Ascending aorta (tissue), 2 donors: Measurements from ENCODE around the gene FZD2. TPM values are rescaled to one million over a fixed set of nuclear protein-coding genes. Genes with fewer than 3 reads are reported as not detected.
"Not testable (repeated sequence)": the region's sequence is repeated elsewhere in the genome, so short reads cannot be mapped to it uniquely, and the experiment has no call there.

Source experiments
- DNase-seq, 2 donors: peaks; one replicate each; pipeline ENCODE4 v3.0.0-alpha.2; 2019; ENCODE audit warnings: low spot score in 2 of 2
- H3K27ac ChIP-seq, 2 donors: fragments of 200-600 bp; sonication (generic); one replicate each; pipeline ENCODE4 v1.5.1; 2016 to 2017; ENCODE audit warnings: mild to moderate bottlenecking in 1 of 2
- H3K27me3 ChIP-seq: fragments of 200-600 bp; sonication (generic); one replicate; pipeline ENCODE4 v1.5.1; 2017
- H3K36me3 ChIP-seq, 2 donors: fragments of 200-600 bp; sonication (generic); one replicate each; pipeline ENCODE4 v1.5.1; 2016
- H3K4me1 ChIP-seq, 2 donors: fragments of 200-600 bp; sonication (generic); one replicate each; pipeline ENCODE4 v1.5.1; 2016 to 2017; ENCODE audit warnings: mild to moderate bottlenecking in 1 of 2
- H3K4me3 ChIP-seq, 2 donors: fragments of 200-600 bp; sonication (generic); one replicate each; pipeline ENCODE4 v1.5.1; 2016 to 2017; ENCODE audit warnings: mild to moderate bottlenecking in 1 of 2
- H3K9me3 ChIP-seq, 2 donors: fragments of 200-600 bp; sonication (generic); one replicate each; pipeline ENCODE4 v1.5.1; 2016
- CTCF ChIP-seq, 3 experiments: fragments of 200-600 bp in 2 of 3; fragments of 450-650 bp in 1 of 3; sonication (generic) in 2 of 3; IDR thresholded peaks; one replicate each; pipeline ENCODE4 v1.5.1; 2016 to 2019; ENCODE audit warnings: antibody characterized with exemption in 3 of 3, mild to moderate bottlenecking in 1 of 3, moderate library complexity in 1 of 3
- intact Hi-C: fragments of 100-400 bp; cut with DNase I; formaldehyde crosslinking; loops from one replicate; pipeline ENCODE4 v1.15.1; 2023
- total RNA-seq: library from RNA; depleted of rRNA; stranded (reverse); fragments of >200 nt; gene quantifications from one replicate; pipeline ENCODE4 v1.1.0, GENCODE V29; 2016

FZD2 gene
- total RNA-seq, 1 donor from 2014 or later = 32.7 TPM

GRCh38 chr17:44536090-44536953 is 21.0 kb upstream of the FZD2 start:
- no peak for TF ChIP-seq CTCF (IDR thresholded peaks at IDR 0.05)
- DNase-seq = no peak
- Histone ChIP-seq H3K27me3 (no peaks in the 10 kb centered on the region), H3K4me3 (no peak overlapping the region), H3K4me1 (peaks cover 5% of the 10 kb centered on the region in 2 donors), H3K27ac (peak overlapping the region; percentile 34 to 38), H3K36me3 (no peaks in the 10 kb centered on the region), H3K9me3 (no peaks in the 10 kb centered on the region)
- intact Hi-C loops = loop anchor here (10.0 kb wide), 1 partner anchor 48 kb away; no protein-coding TSS in a partner anchor

- intact Hi-C loops = loop anchor here (10.0 kb wide), 1 partner anchor 47 kb away; no protein-coding TSS in a partner anchor
- not testable (repeated sequence) for H3K4me1 ChIP-seq, H3K27me3 ChIP-seq, H3K36me3 ChIP-seq, H3K9me3 ChIP-seq, DNase-seq, H3K27ac ChIP-seq, H3K4me3 ChIP-seq
Measured at GRCh38 chr17:44537922-44538321, 19.4 kb upstream of the FZD2 start.

GRCh38 chr17:44539673-44540072 is 17.6 kb upstream of the FZD2 start:
- H3K4me3 ChIP-seq = no peak overlapping the region
- H3K36me3 ChIP-seq = no peaks in the 10 kb centered on the region
- no peaks in the 10 kb centered on the region for H3K9me3 ChIP-seq
- peaks cover 0 to 4% of the 10 kb centered on the region in 2 donors for H3K4me1 ChIP-seq
- DNase-seq = no peak
- no peaks in the 10 kb centered on the region for H3K27me3 ChIP-seq
- intact Hi-C loops = loop anchor here (10.0 kb wide), 1 partner anchor 45 kb away; no protein-coding TSS in a partner anchor
- TF ChIP-seq CTCF (IDR thresholded peaks at IDR 0.05) = no peak
- no peak overlapping the region for H3K27ac ChIP-seq

GRCh38 chr17:44540246-44541084 is 16.8 kb upstream of the FZD2 start:
- no peaks in the 10 kb centered on the region for H3K9me3 ChIP-seq
- H3K27ac ChIP-seq = no peak overlapping the region
- no peak for DNase-seq
- no peaks in the 10 kb centered on the region for H3K27me3 ChIP-seq
- intact Hi-C loops = no loop called here
- no peaks in the 10 kb centered on the region for H3K36me3 ChIP-seq
- H3K4me1 ChIP-seq = peaks cover 0 to 4% of the 10 kb centered on the region in 2 donors
- H3K4me3 ChIP-seq = no peak overlapping the region
- no peak for TF ChIP-seq CTCF (IDR thresholded peaks at IDR 0.05)

GRCh38 chr17:44541884-44542581 is 15.3 kb upstream of the FZD2 start:
- DNase-seq = no peak
- TF ChIP-seq CTCF (IDR thresholded peaks at IDR 0.05) = no peak
- Histone ChIP-seq H3K9me3 (no peaks in the 10 kb centered on the region), H3K27ac (no peak overlapping the region), H3K27me3 (no peaks in the 10 kb centered on the region), H3K4me1 (peaks cover 0 to 4% of the 10 kb centered on the region in 2 donors), H3K36me3 (no peaks in the 10 kb centered on the region), H3K4me3 (no peak overlapping the region)
- intact Hi-C loops = no loop called here
